ENCODE results near the gene C13orf46.

Gene C13orf46

DNA sequence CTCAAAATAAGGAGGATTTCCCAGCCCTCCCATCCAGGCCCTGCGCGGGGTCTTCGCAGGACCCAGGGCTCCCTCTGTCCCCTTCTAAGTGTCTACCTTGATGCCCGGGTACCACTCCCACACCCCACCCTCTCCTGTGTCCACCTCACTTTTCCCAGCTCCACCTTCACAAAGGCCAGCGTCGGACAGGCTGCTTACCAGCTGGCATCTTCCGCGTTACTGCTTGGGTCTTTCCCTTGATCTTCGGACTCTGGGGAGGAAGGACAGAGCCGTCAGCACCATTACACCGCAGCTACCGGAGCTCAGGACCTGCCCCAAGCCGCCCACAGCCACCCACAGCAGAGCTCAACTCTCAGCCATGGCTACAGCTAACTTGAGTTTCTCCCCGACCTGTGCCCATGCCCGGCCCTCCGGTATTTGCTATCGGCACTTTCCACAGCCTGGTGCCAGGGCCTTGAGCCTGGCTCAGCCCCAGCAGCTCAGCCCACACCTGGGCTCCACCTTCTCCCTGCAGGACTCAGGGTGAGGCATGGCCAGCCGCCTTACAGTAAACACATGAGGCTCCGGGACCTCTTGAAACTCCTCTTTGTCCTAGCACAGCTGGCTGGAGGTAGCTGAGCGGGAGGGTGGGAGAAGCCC lies 3.8 kb downstream of the C13orf46 start:
- Histone ChIP-seq H3K4me1 (ENCODE audit: control insufficient read depth, insufficient read depth, low read length) (no peaks in the 10 kb centered on the region), H3K36me3 (ENCODE audit: control insufficient read depth, insufficient read depth, low read length) (peaks cover 4% of the 10 kb centered on the region), H3K27ac (ENCODE audit: low read length) (no peak overlapping the region), H3K9me3 (ENCODE audit: control insufficient read depth, insufficient read depth, low read length) (no peaks in the 10 kb centered on the region), H3K27me3 (ENCODE audit: control insufficient read depth, insufficient read depth, low read length) (no peaks in the 10 kb centered on the region), H3K4me3 (ENCODE audit: low read length) (no peak overlapping the region)
- no peak for DNase-seq (ENCODE audit: low read depth, low spot score)
- WGBS (ENCODE audit: insufficient coverage, insufficient read length) = no CpG with 5 or more reads among the region's 20 CpGs

DNA sequence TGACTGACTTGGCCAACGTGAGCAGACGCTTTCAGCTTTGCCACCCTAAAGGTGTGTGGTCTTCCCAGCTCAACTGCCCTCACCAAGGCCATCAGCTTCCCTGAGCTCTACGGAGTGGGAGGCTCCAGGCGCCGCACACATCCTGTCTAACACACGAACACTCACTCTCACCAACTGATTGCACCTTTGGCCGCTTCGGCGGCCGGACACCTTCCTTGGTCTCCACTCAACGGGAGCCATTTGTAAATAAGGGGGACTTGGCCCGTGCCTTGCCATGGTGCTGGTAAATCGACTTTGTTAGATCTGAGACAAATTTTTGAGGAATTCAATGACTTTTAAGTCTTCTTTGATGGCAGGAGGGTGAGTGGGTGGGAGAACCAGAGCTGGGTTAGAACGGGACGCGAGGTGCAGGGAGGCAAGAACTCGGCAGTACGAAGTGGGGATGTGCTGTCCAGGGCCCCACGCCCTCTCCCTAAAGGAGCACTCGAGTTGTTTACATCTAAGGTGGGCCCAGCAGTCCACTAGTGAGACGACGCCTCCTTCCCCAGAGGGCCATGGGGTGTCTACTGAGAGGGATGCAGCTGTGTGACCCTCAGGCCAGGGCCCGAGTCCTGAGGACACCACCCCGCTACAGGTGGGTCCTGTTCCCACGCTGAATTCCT lies 4.4 kb downstream of the C13orf46 start:
- Histone ChIP-seq H3K4me3 (ENCODE audit: low read length) (no peak overlapping the region), H3K4me1 (ENCODE audit: control insufficient read depth, insufficient read depth, low read length) (no peaks in the 10 kb centered on the region), H3K27me3 (ENCODE audit: control insufficient read depth, insufficient read depth, low read length) (no peaks in the 10 kb centered on the region), H3K9me3 (ENCODE audit: control insufficient read depth, insufficient read depth, low read length) (0 out of 2 replicates have a peak, but pooled peaks cover under 1% of the 10 kb centered on the region), H3K27ac (ENCODE audit: low read length) (no peak overlapping the region), H3K36me3 (ENCODE audit: control insufficient read depth, insufficient read depth, low read length) (no peaks in the 10 kb centered on the region; the same call in 1 of the 2 replicates)
- no CpG with 5 or more reads among the region's 25 CpGs for WGBS (ENCODE audit: insufficient coverage, insufficient read length)
- no peak for DNase-seq (ENCODE audit: low read depth, low spot score)

DNA sequence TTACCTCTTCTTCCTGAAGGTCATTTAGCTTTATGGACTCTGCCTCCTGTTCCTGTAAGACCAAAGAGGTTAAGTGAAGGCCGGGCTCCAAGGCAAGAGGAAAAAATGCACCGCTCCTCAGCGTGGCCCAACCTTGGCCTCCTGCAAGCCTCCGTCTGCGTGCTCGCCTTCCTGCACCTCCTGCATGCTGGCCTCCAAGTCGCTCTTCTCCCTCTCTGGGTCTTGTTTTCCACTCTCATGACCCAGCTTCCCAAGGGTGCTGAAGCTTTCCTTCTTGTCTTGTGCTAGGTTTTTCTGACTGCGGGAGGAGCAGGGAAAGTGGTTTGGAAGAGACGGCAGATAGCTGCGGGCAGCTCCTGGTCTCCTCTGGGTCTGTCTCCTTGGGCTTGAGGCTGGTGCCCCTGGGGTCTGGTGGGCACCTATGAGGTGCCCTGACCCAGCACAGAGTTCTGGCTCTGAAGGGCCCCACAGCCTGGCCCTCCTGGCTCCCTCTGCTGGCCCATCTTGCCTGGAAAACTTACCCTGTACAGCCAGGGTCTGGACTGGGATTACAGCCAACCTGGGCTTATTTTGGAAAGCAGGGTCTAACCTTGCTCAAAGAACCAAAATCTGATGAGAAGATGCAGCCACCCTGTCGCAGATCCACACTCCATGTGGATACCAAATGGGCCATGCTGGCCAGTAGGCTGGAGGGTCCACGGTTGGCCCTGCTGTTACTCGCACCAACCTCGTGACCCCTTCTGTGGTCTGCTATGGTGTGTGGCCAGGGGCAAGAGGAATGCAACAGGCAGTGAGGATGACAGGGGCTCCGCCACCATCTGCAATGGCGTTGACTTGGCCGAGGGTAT lies 5.2 kb downstream of the C13orf46 start:
- WGBS (ENCODE audit: insufficient coverage, insufficient read length) = no CpG with 5 or more reads among the region's 17 CpGs
- Histone ChIP-seq H3K36me3 (ENCODE audit: control insufficient read depth, insufficient read depth, low read length) (no peaks in the 10 kb centered on the region; the same call in 1 of the 2 replicates), H3K4me1 (ENCODE audit: control insufficient read depth, insufficient read depth, low read length) (no peaks in the 10 kb centered on the region)

DNA sequence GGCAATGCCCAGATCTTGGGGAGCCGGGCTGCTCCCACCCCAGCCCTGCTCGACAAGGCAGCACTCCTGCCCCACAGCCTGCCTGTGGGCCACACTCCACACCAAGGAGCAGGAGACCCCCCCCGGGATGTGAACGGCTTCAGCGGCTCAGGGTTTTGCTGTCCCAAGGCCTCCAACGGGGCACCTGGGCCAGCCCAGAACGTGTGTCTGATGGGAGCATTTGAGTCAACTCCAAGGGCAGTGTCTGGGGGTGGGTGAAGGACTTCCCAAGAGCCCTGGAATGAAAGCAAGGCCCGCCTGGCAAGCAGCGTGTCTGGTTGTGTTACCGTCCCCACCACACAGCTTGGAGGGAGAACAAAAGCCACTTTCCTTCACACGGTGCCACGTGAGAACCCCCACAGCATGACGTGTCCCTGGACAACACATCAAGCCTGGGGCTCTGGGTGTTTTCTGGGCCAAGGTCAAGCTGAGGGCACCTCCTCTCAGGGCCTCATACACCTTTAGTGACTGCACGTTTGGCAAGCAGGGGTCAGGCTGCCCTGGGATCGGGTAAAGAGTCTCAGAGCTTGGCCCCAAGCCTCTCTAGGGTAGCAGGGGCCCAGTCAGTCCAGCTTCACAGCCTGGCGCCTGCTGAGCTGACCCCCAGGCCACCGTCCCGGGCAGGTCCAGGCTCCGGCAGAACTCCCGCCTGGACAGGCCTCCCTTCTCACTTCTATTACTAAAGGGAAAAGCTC lies 6.0 kb downstream of the C13orf46 start:
- Histone ChIP-seq H3K4me3 (ENCODE audit: low read length) (no peak overlapping the region), H3K4me1 (ENCODE audit: control insufficient read depth, insufficient read depth, low read length) (no peaks in the 10 kb centered on the region), H3K36me3 (ENCODE audit: control insufficient read depth, insufficient read depth, low read length) (no peaks in the 10 kb centered on the region; the same call in 1 of the 2 replicates), H3K9me3 (ENCODE audit: control insufficient read depth, insufficient read depth, low read length) (0 out of 2 replicates have a peak, but pooled peaks cover 2% of the 10 kb centered on the region), H3K27me3 (ENCODE audit: control insufficient read depth, insufficient read depth, low read length) (no peaks in the 10 kb centered on the region), H3K27ac (ENCODE audit: low read length) (no peak overlapping the region)
- DNase-seq (ENCODE audit: low read depth, low spot score) = no peak
- no CpG with 5 or more reads among the region's 20 CpGs for WGBS (ENCODE audit: insufficient coverage, insufficient read length)

More for the DNA sequence above, 5.2 kb downstream of the C13orf46 start:
- Histone ChIP-seq H3K4me3 (ENCODE audit: low read length) (no peak overlapping the region), H3K27ac (ENCODE audit: low read length) (no peak overlapping the region), H3K9me3 (ENCODE audit: control insufficient read depth, insufficient read depth, low read length) (0 out of 2 replicates have a peak, but pooled peaks cover 2% of the 10 kb centered on the region), H3K27me3 (ENCODE audit: control insufficient read depth, insufficient read depth, low read length) (no peaks in the 10 kb centered on the region)
- no peak for DNase-seq (ENCODE audit: low read depth, low spot score)

DNA sequence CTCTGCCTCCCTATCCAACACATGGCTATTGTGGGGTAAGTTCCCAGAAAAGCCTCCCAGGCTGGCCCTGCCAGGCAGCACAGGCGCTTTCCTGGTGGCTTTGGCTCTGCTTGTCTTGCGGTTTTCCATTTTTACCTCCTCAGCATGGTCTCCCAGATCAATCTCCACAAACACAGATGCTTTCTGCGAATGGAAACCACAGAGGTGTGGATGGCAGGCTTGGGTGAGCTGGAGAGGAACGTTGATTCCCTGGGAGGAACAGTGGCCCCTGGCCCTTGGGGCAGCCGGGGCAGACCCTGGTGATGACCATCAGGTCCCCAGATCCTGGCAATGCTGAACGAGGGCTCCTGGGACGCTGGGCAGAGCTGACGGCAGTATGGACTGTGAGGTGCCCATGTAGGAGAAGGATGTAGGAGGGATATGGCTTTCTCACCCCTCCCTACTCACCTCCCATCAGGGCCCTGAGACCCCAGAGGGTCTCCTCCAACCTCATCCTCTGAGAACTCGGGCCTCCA lies 6.6 kb downstream of the C13orf46 start:
- Histone ChIP-seq H3K27ac (ENCODE audit: low read length) (no peak overlapping the region), H3K27me3 (ENCODE audit: control insufficient read depth, insufficient read depth, low read length) (no peaks in the 10 kb centered on the region), H3K4me1 (ENCODE audit: control insufficient read depth, insufficient read depth, low read length) (no peaks in the 10 kb centered on the region), H3K36me3 (ENCODE audit: control insufficient read depth, insufficient read depth, low read length) (no peaks in the 10 kb centered on the region; the same call in 1 of the 2 replicates), H3K4me3 (ENCODE audit: low read length) (no peak overlapping the region), H3K9me3 (ENCODE audit: control insufficient read depth, insufficient read depth, low read length) (0 out of 2 replicates have a peak, but pooled peaks cover 2% of the 10 kb centered on the region)
- WGBS (ENCODE audit: insufficient coverage, insufficient read length) = no CpG with 5 or more reads among the region's 9 CpGs
- DNase-seq (ENCODE audit: low read depth, low spot score) = no peak

DNA sequence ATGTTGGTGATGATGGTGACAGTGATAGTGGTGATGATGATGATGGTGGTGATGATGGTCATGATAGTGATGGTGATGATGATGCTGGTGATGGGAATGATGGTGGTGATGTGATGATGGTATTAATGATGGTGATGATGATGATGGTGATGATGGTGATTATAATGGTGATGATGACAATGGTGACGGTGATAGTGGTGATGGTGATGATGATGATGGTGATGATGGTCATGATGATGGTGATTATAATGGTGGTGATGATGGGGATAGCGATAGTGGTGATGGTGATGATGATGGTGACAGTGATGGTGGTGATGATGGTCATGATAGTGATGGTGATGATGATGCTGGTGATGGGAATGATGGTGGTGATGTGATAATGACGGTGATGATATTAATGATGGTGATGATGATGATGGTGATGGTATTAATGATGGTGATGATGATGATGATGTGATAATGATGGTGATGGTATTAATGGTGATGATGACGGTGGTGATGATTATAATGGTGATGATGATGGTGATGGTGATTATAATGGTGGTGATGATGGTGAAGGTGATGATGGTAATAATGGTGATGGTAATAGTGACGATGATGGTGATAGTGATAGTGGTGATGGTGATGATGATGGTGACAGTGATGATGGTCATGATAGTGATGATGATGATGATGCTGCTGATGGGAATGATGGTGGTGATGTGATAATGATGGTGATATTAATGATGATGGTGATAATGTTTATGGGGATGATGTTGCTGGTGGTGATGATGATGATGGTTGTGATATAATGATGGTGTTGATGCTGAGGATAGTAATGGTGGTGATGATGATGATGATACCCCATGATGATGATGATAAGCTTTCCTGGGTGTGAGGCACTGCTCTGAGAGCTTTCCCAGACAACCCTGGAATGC lies 7.7 kb downstream of the C13orf46 start:
- 100% methylated on average over 2 of the region's 5 CpGs for WGBS (ENCODE audit: insufficient coverage, insufficient read length)
- Histone ChIP-seq H3K9me3 (ENCODE audit: control insufficient read depth, insufficient read depth, low read length) (0 out of 2 replicates have a peak, but pooled peaks cover 2% of the 10 kb centered on the region), H3K4me1 (ENCODE audit: control insufficient read depth, insufficient read depth, low read length) (no peaks in the 10 kb centered on the region), H3K27me3 (ENCODE audit: control insufficient read depth, insufficient read depth, low read length) (no peaks in the 10 kb centered on the region), H3K4me3 (ENCODE audit: low read length) (no peak overlapping the region), H3K27ac (ENCODE audit: low read length) (no peak overlapping the region), H3K36me3 (ENCODE audit: control insufficient read depth, insufficient read depth, low read length) (no peaks in the 10 kb centered on the region; the same call in 1 of the 2 replicates)
- no peak for DNase-seq (ENCODE audit: low read depth, low spot score)

DNA sequence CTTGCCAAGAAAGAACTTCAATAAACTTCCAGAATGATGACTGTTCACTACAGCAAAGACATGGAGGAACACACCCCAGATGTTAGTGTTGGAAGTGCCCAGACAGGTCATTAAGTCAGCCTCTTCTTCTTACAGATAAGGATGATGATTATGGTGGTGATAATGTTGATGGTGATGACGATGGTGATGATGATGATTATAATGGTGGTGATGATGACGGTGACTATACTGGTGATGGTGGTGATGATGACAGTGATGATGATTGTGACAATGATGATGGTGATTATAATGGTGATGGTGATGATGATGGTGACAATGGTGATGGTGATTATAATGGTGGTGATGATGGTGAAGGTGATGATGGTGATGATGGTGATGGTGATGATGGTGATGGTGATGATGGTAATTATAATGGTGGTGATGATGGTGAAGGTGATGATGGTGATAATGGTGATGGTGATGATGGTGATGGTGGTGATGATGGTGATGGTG lies 8.4 kb downstream of the C13orf46 start:
- 100% methylated on average over 2 of the region's 2 CpGs for WGBS (ENCODE audit: insufficient coverage, insufficient read length)
- no peak for DNase-seq (ENCODE audit: low read depth, low spot score)

DNA sequence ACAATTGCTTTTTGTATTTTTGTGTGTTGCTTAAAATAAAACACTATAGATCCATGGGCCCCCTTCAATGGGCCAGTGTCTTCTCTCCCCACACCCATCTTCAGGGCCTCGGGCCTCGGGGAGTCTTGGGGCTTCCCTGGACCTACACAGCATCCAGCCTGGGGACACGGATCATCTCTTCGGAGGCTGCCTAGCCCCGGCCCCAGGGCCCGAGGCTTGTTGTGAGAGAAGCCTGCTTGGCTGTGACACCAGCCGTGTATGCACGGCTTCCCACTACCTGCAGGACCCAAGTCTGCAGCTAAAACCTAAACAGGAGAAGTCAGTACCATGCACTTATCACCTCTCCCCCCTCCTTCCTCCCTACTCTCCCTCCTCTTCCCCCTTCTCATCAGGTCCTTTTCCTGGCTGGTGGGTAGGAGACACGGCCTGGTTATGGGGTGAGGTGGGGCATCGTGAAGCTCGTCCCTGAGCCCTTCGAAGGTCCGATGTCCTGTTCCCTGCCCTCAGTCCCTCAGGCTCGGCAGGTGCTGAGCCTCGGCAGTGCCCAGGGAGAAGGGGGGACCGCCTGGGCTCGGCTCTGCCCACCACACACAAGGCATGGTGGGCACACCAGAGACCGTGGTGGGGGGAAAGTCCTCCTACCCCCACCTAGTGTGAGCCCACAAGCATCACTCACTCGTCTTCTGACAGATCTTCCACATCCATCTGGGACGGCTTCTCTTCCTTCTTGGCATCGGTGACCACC lies 9.5 kb downstream of the C13orf46 start:
- no CpG with 5 or more reads among the region's 21 CpGs for WGBS (ENCODE audit: insufficient coverage, insufficient read length)
- no peak for DNase-seq (ENCODE audit: low read depth, low spot score)
- Histone ChIP-seq H3K9me3 (ENCODE audit: control insufficient read depth, insufficient read depth, low read length) (peaks cover 4% of the 10 kb centered on the region; the same call in 1 of the 2 replicates), H3K36me3 (ENCODE audit: control insufficient read depth, insufficient read depth, low read length) (no peaks in the 10 kb centered on the region; the same call in 1 of the 2 replicates), H3K4me3 (ENCODE audit: low read length) (no peak overlapping the region), H3K27ac (ENCODE audit: low read length) (no peak overlapping the region), H3K4me1 (ENCODE audit: control insufficient read depth, insufficient read depth, low read length) (no peaks in the 10 kb centered on the region), H3K27me3 (ENCODE audit: control insufficient read depth, insufficient read depth, low read length) (no peaks in the 10 kb centered on the region)

More for the DNA sequence above, 8.4 kb downstream of the C13orf46 start:
- no peak overlapping the region for H3K27ac ChIP-seq (ENCODE audit: low read length)
- H3K36me3 ChIP-seq (ENCODE audit: control insufficient read depth, insufficient read depth, low read length) = no peaks in the 10 kb centered on the region; the same call in 1 of the 2 replicates
- H3K9me3 ChIP-seq (ENCODE audit: control insufficient read depth, insufficient read depth, low read length) = peaks cover 4% of the 10 kb centered on the region; the same call in 1 of the 2 replicates
- H3K27me3 ChIP-seq (ENCODE audit: control insufficient read depth, insufficient read depth, low read length) = no peaks in the 10 kb centered on the region
- H3K4me1 ChIP-seq (ENCODE audit: control insufficient read depth, insufficient read depth, low read length) = no peaks in the 10 kb centered on the region
- H3K4me3 ChIP-seq (ENCODE audit: low read length) = no peak overlapping the region

Measured in iPS DF 6.9 (cell line).